ENCODE data around the gene MYH6.

DNA sequence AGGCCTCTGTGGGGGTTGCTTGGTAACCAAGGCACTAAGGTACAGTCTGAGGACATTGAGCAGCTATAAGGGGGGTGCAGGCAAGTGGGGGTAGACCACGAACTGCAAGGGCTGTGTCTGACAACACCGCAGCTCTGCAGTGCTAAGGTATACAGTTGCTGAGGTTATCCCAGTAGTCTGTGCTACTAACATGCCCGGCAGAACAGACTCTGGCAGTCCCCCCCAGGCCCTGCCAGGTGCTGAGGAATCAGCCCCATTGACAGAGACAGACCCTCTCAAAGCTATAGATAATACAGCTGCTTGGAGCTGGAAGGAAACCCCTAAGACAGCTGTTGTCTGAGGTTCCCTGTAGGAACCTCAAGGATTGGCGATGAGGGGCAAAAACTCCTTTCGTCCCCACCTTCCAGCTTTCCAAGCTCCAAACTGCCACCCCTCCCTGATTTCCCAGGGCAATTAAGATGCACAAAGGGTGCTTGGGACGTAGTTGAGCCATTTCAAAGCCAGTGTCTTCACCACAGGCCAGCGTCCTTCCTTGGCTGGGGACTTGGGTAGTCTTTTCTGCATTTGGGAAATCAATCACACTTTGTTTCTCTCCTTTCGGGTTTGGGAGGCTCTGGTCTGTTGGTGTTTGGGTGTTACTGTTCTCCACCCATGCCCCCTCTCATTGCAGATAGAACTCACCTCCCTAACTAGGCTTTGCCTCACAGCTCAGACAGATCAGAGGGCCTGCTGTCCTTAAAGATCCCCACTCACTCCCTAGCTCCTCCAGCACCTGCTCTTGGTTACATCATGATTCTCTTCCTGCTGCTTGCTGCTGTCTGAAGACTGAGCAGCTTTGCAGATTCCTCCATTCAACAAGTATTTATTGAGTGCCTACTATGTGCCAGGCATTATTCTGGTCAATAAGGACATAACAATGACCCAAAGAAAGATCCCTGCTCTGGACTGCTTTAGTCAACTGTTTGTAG is 29.3 kb upstream of the MYH6 start:
- TF ChIP-seq, protein P1, sequence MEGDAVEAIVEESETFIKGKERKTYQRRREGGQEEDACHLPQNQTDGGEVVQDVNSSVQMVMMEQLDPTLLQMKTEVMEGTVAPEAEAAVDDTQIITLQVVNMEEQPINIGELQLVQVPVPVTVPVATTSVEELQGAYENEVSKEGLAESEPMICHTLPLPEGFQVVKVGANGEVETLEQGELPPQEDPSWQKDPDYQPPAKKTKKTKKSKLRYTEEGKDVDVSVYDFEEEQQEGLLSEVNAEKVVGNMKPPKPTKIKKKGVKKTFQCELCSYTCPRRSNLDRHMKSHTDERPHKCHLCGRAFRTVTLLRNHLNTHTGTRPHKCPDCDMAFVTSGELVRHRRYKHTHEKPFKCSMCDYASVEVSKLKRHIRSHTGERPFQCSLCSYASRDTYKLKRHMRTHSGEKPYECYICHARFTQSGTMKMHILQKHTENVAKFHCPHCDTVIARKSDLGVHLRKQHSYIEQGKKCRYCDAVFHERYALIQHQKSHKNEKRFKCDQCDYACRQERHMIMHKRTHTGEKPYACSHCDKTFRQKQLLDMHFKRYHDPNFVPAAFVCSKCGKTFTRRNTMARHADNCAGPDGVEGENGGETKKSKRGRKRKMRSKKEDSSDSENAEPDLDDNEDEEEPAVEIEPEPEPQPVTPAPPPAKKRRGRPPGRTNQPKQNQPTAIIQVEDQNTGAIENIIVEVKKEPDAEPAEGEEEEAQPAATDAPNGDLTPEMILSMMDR (IDR thresholded peaks at IDR 0.05) = no peak
- TF ChIP-seq POLR2A (IDR thresholded peaks at IDR 0.05) (no peak), POLR2AphosphoS5 (IDR thresholded peaks at IDR 0.05) (no peak), EP300 (IDR thresholded peaks at IDR 0.05) (no peak)

Data from sigmoid colon (tissue), 4 donors.